ENCODE measurements around the gene NFATC2.

GRCh38 chr20:51359947-51360346, 182.6 kb downstream of the NFATC2 start:
- no peak for TF ChIP-seq CTCF (conservative IDR thresholded peaks at IDR 0.05; ENCODE audit: low read length)
- TF ChIP-seq EZH2phosphoT487 (IDR thresholded peaks at IDR 0.05; ENCODE audit: borderline replicate concordance) = no peak
